ENCODE measurements around the gene RADX. TPM values are rescaled to one million over a fixed set of nuclear protein-coding genes. Genes with fewer than 3 reads are reported as not detected.

The RADX gene
- total and polyA plus RNA-seq, 2 donors (not counting 3 experiments of a cell fraction or from before 2014, with no cell fraction given) = 0.12 TPM; not detected in 1

- no peak overlapping the region for H3K4me2 ChIP-seq (ENCODE audit: insufficient read depth, low read length)
- H2AFZ ChIP-seq (ENCODE audit: low read depth, low read length) = no peak overlapping the region
- FAIRE-seq (no peak), DNase-seq (ENCODE audit: low read depth, low spot score) (no peak)
- no peaks in the 10 kb centered on the region for H4K20me1 ChIP-seq (replicated peaks; ENCODE audit: control insufficient read depth, extremely low read depth, insufficient read depth, low read length)
- intact Hi-C loops (cut with micrococcal nuclease) (no loop called here), dilution Hi-C loops (cut with MboI; ENCODE audit: extremely low pct_ligation_motif_present, low sequenced_read_pairs) (no loop called here)
- no peak for TF ChIP-seq POLR2AphosphoS5 (IDR thresholded peaks at IDR 0.05; ENCODE audit: insufficient read depth, low read depth, low read length)
- TF ChIP-seq MAX (IDR thresholded peaks at IDR 0.05; ENCODE audit: insufficient read depth, insufficient read length) = no peak
- no peak for TF ChIP-seq MYC (IDR thresholded peaks at IDR 0.05; ENCODE audit: low read depth, low read length)
- TF ChIP-seq EZH2 (IDR thresholded peaks at IDR 0.05; ENCODE audit: borderline replicate concordance, low read depth, low read length, severe bottlenecking) = no peak
- no peak for TF ChIP-seq JUN (IDR thresholded peaks at IDR 0.05; ENCODE audit: borderline replicate concordance, insufficient read depth, insufficient read length, low read depth)
- TF ChIP-seq FOS (IDR thresholded peaks at IDR 0.05; ENCODE audit: borderline replicate concordance, insufficient read depth, low read length) = no peak
- no peak for TF ChIP-seq CTCF (IDR thresholded peaks at IDR 0.05; ENCODE audit: extremely low read depth in 1 of 2, insufficient read depth in 1 of 2, low read depth in 1 of 2, low read length in 2 of 2)
- no peak for TF ChIP-seq POLR2A (IDR thresholded peaks at IDR 0.05; ENCODE audit: low read depth, low read length)
- no peak for TF ChIP-seq GATA2 (IDR thresholded peaks at IDR 0.05; ENCODE audit: insufficient read depth, insufficient read length, low read depth, low read length)
- H3K79me2 ChIP-seq (ENCODE audit: control insufficient read depth, insufficient read depth, low read length) = no peaks in the 10 kb centered on the region
- no peak overlapping the region for H3K27ac ChIP-seq (ENCODE audit: insufficient read depth, low read depth, low read length)
- no peaks in the 10 kb centered on the region for H3K9me1 ChIP-seq (replicated peaks; ENCODE audit: control insufficient read depth, extremely low read depth, insufficient read depth, low read length)
- BruUV-seq (replicated peaks) = no TSS peak
- H3K9ac ChIP-seq (replicated peaks; ENCODE audit: extremely low read depth, insufficient read depth, low read length) = no peak overlapping the region
- no peaks in the 10 kb centered on the region for H3K36me3 ChIP-seq (ENCODE audit: control insufficient read depth in 2 of 2, extremely low read depth in 1 of 2, insufficient read depth in 2 of 2, low read length in 2 of 2)
- H3K9me3 ChIP-seq (replicated peaks; ENCODE audit: control insufficient read depth, insufficient read depth, low read length) = no peaks in the 10 kb centered on the region
- H3K4me1 ChIP-seq (ENCODE audit: control insufficient read depth, extremely low read depth, insufficient read depth, low read length) = no peaks in the 10 kb centered on the region
- ChIA-PET CTCF (no interaction called here), POLR2A (no interaction called here)
- no peak overlapping the region for H3K4me3 ChIP-seq (replicated peaks in 1 of 3; ENCODE audit: insufficient read depth in 1 of 3, low read depth in 1 of 3, low read length in 3 of 3)
- H3K27me3 ChIP-seq (ENCODE audit: control insufficient read depth in 2 of 2, insufficient read depth in 2 of 2, low read length in 2 of 2) = no peaks in the 10 kb centered on the region
Measured at GRCh38 chrX:106698693-106699092, 86.9 kb downstream of the RADX start.

All from endothelial cell of umbilical vein (primary cell).